ENCODE data around the gene CCDC178.

DNA sequence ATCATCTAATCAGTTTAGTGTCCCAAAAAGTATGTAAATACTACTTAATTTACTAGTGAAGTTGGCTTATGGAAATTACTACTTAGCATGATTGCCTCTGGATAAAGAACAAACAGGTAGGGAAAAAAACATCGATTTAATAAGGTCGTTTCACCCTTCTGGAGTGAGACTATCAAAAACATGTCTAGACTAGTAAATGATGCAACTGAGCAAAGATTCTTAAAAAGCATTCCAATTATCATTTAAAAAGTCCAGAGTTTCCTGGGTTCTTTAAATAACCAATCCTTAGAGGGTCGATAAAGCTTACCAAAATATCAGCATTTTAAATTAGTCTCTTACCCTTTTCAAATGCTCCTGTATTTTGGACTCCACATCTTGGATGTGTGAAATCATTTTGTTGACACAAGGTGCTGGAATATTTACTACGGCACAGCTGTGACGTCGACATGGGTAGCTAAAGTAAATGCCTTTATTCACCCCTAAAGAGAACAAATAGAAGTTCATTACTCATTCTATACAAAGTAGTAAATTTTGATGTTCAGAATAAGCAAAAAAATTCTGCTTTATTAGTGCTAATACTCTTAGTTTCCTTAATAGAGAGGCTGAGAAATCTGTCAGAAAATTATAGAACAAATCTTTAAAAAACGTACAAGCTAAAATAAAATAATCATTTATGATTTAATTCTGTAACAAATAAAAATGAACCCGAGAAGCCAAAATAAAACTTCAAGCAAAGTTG, 70.6 kb downstream of the CCDC178 start:
- TF ChIP-seq, protein P1, sequence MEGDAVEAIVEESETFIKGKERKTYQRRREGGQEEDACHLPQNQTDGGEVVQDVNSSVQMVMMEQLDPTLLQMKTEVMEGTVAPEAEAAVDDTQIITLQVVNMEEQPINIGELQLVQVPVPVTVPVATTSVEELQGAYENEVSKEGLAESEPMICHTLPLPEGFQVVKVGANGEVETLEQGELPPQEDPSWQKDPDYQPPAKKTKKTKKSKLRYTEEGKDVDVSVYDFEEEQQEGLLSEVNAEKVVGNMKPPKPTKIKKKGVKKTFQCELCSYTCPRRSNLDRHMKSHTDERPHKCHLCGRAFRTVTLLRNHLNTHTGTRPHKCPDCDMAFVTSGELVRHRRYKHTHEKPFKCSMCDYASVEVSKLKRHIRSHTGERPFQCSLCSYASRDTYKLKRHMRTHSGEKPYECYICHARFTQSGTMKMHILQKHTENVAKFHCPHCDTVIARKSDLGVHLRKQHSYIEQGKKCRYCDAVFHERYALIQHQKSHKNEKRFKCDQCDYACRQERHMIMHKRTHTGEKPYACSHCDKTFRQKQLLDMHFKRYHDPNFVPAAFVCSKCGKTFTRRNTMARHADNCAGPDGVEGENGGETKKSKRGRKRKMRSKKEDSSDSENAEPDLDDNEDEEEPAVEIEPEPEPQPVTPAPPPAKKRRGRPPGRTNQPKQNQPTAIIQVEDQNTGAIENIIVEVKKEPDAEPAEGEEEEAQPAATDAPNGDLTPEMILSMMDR (IDR thresholded peaks at IDR 0.05): no peak
- TF ChIP-seq POLR2A (IDR thresholded peaks at IDR 0.05): no peak

Data from adrenal gland (tissue), 5 donors.